Caki2 (cell line): Measurements from ENCODE around the gene STUM. TPM values are rescaled to one million over a fixed set of nuclear protein-coding genes. Genes with fewer than 3 reads are reported as not detected.
"Not testable (repeated sequence)": the region's sequence is repeated elsewhere in the genome, so short reads cannot be mapped to it uniquely, and the experiment has no call there.

Experiments used
- DNase-seq: peaks from one replicate; pipeline ENCODE4 v3.0.0-alpha.2; 2015; ENCODE audit warnings: low read depth
- in situ Hi-C: cut with HindIII; loops from 2 replicates; pipeline ENCODE4 v1.10.0; 2016; ENCODE audit warnings: low sequenced_read_pairs, low pct_unique_long_range_greater_than_20kb, mixed read lengths
- total RNA-seq: library from RNA; depleted of rRNA; stranded (reverse); fragments of >200 nt; shearing (Covaris generic); gene quantifications from 2 replicates; pipeline ENCODE4 v1.2.3, GENCODE V29; 2014; ENCODE audit warnings: low replicate concordance

STUM gene
- total RNA-seq, 1 experiment from 2014 or later: not detected

GRCh38 chr1:226629210-226629895 is 80.8 kb downstream of the STUM start:
- DNase-seq: no peak
- in situ Hi-C loops: no loop called here

GRCh38 chr1:226629896-226630550 is 81.5 kb downstream of the STUM start:
- no peak for DNase-seq
- in situ Hi-C loops: no loop called here

- in situ Hi-C loops: no loop called here
- DNase-seq: no peak
Measured at GRCh38 chr1:226630592-226630991, 82.0 kb downstream of the STUM start.

- in situ Hi-C loops: no loop called here
- no peak for DNase-seq
Measured at GRCh38 chr1:226631229-226632000, 82.9 kb downstream of the STUM start.

GRCh38 chr1:226632169-226632879 is 83.8 kb downstream of the STUM start:
- in situ Hi-C loops: no loop called here
- DNase-seq: no peak

GRCh38 chr1:226632922-226633351 is 84.4 kb downstream of the STUM start:
- no peak for DNase-seq
- in situ Hi-C loops: no loop called here

GRCh38 chr1:226633541-226634165 is 85.1 kb downstream of the STUM start:
- in situ Hi-C loops: no loop called here
- DNase-seq: no peak

- peak; percentile 40 for DNase-seq
- in situ Hi-C loops: no loop called here
Measured at GRCh38 chr1:226634166-226634588, 85.6 kb downstream of the STUM start.

- DNase-seq: no peak
- in situ Hi-C loops: no loop called here
Measured at GRCh38 chr1:226634611-226635246, 86.2 kb downstream of the STUM start.

- no peak for DNase-seq
- in situ Hi-C loops: no loop called here
Measured at GRCh38 chr1:226635456-226635941, 86.9 kb downstream of the STUM start.

- DNase-seq: no peak
- in situ Hi-C loops: no loop called here
Measured at GRCh38 chr1:226636847-226637096, 88.2 kb downstream of the STUM start.

GRCh38 chr1:226637147-226637935 is 88.8 kb downstream of the STUM start:
- no peak for DNase-seq
- in situ Hi-C loops: no loop called here

- in situ Hi-C loops: no loop called here
- DNase-seq: no peak
Measured at GRCh38 chr1:226638001-226638601, 89.5 kb downstream of the STUM start.

- DNase-seq: no peak
Measured at GRCh38 chr1:226638608-226639007, 90.0 kb downstream of the STUM start.

GRCh38 chr1:226639206-226639605 is 90.6 kb downstream of the STUM start:
- in situ Hi-C loops: not testable (repeated sequence)

More at GRCh38 chr1:226638608-226639007, 90.0 kb downstream of the STUM start:
- in situ Hi-C loops: no loop called here

GRCh38 chr1:226639631-226640061 is 91.1 kb downstream of the STUM start:
- in situ Hi-C loops: no loop called here
- DNase-seq: no peak

More at GRCh38 chr1:226639206-226639605, 90.6 kb downstream of the STUM start:
- not testable (repeated sequence) for DNase-seq
